ENCODE results near the gene FAIM. TPM values are rescaled to one million over a fixed set of nuclear protein-coding genes. Genes with fewer than 3 reads are reported as not detected.
"Not testable (repeated sequence)": the region's sequence is repeated elsewhere in the genome, so short reads cannot be mapped to it uniquely, and the experiment has no call there.

The FAIM gene
- 5.8 and 10.1 TPM in 2 replicates for total RNA-seq

GRCh38 chr3:138608322-138609135 lies at the start of gene FAIM:
Gene FAIM (plus strand): TSS chr3:138608771. CDS start chr3:138619727, 10,956 bp downstream.
- DNase-seq (ENCODE audit: low read depth, low spot score), result no peak

GRCh38 chr3:138559134-138559533 lies 49.4 kb upstream of the FAIM start:
- DNase-seq (ENCODE audit: low read depth, low spot score), result no peak

- DNase-seq (ENCODE audit: low read depth, low spot score), result no peak
Measured at GRCh38 chr3:138560501-138560900, 48.1 kb upstream of the FAIM start.

- DNase-seq (ENCODE audit: low read depth, low spot score), result not testable (repeated sequence)
Measured at GRCh38 chr3:138562902-138563301, 45.7 kb upstream of the FAIM start.

- not testable (repeated sequence) for DNase-seq (ENCODE audit: low read depth, low spot score)
Measured at GRCh38 chr3:138566293-138566692, 42.3 kb upstream of the FAIM start.

GRCh38 chr3:138567403-138567802 lies 41.2 kb upstream of the FAIM start:
- no peak for DNase-seq (ENCODE audit: low read depth, low spot score)

- DNase-seq (ENCODE audit: low read depth, low spot score), result no peak
Measured at GRCh38 chr3:138569090-138569489, 39.5 kb upstream of the FAIM start.

GRCh38 chr3:138569624-138570023 lies 38.9 kb upstream of the FAIM start:
- DNase-seq (ENCODE audit: low read depth, low spot score), result not testable (repeated sequence)

GRCh38 chr3:138573138-138573537 lies 35.4 kb upstream of the FAIM start:
- no peak for DNase-seq (ENCODE audit: low read depth, low spot score)

GRCh38 chr3:138578141-138578540 lies 30.4 kb upstream of the FAIM start:
- no peak for DNase-seq (ENCODE audit: low read depth, low spot score)

- no peak for DNase-seq (ENCODE audit: low read depth, low spot score)
Measured at GRCh38 chr3:138578961-138579574, 29.5 kb upstream of the FAIM start.

GRCh38 chr3:138587374-138587773 lies 21.2 kb upstream of the FAIM start:
- no peak for DNase-seq (ENCODE audit: low read depth, low spot score)

GRCh38 chr3:138588445-138588844 lies 20.1 kb upstream of the FAIM start:
- no peak for DNase-seq (ENCODE audit: low read depth, low spot score)

GRCh38 chr3:138591392-138591791 lies 17.2 kb upstream of the FAIM start:
- no peak for DNase-seq (ENCODE audit: low read depth, low spot score)

- DNase-seq (ENCODE audit: low read depth, low spot score), result no peak
Measured at GRCh38 chr3:138593488-138594149, 15.0 kb upstream of the FAIM start.

GRCh38 chr3:138594150-138594934 lies 14.2 kb upstream of the FAIM start, which contains the start of gene CEP70:
Gene CEP70 (minus strand): TSS chr3:138594260. CDS start chr3:138572927, 21,333 bp downstream.
- DNase-seq (ENCODE audit: low read depth, low spot score), result peak; percentile 71

- no peak for DNase-seq (ENCODE audit: low read depth, low spot score)
Measured at GRCh38 chr3:138594935-138595610, 13.5 kb upstream of the FAIM start.

- not testable (repeated sequence) for DNase-seq (ENCODE audit: low read depth, low spot score)
Measured at GRCh38 chr3:138597186-138597976, 11.2 kb upstream of the FAIM start.

- no peak for DNase-seq (ENCODE audit: low read depth, low spot score)
Measured at GRCh38 chr3:138598534-138598933, 10.0 kb upstream of the FAIM start.
